T-helper 2 cell (primary cell): ENCODE measurements around the gene GABBR2.
"Not testable (repeated sequence)": the region's sequence is repeated elsewhere in the genome, so short reads cannot be mapped to it uniquely, and the experiment has no call there.

Source experiments
- DNase-seq, 5 experiments: peaks; one replicate each; pipeline versions ENCODE4 v3.0.0 to v3.0.0-alpha.2; 2012 to 2022

The GABBR2 gene

GRCh38 chr9:98465799-98466198 lies 242.9 kb downstream of the GABBR2 start:
- DNase-seq = no peak

GRCh38 chr9:98464156-98464690 lies 244.5 kb downstream of the GABBR2 start:
- DNase-seq = not testable (repeated sequence)

- no peak for DNase-seq
Measured at GRCh38 chr9:98462310-98462709, 246.4 kb downstream of the GABBR2 start.

- DNase-seq = no peak
Measured at GRCh38 chr9:98460704-98461103, 248.0 kb downstream of the GABBR2 start.

- DNase-seq = no peak
Measured at GRCh38 chr9:98457726-98458370, 250.9 kb downstream of the GABBR2 start.

- no peak for DNase-seq
Measured at GRCh38 chr9:98456156-98456613, 252.6 kb downstream of the GABBR2 start.

- DNase-seq = no peak
Measured at GRCh38 chr9:98455256-98456155, 253.2 kb downstream of the GABBR2 start.

GRCh38 chr9:98453589-98454311 lies 255.0 kb downstream of the GABBR2 start:
- no peak for DNase-seq

GRCh38 chr9:98451576-98451975 lies 257.2 kb downstream of the GABBR2 start:
- no peak for DNase-seq

GRCh38 chr9:98450496-98450895 lies 258.2 kb downstream of the GABBR2 start:
- no peak for DNase-seq

- DNase-seq = no peak
Measured at GRCh38 chr9:98449871-98450270, 258.9 kb downstream of the GABBR2 start.

GRCh38 chr9:98445576-98445975 lies 263.2 kb downstream of the GABBR2 start:
- no peak for DNase-seq

- no peak for DNase-seq
Measured at GRCh38 chr9:98444601-98445000, 264.1 kb downstream of the GABBR2 start.

GRCh38 chr9:98442541-98442940 lies 266.2 kb downstream of the GABBR2 start:
- DNase-seq = no peak

GRCh38 chr9:98442114-98442513 lies 266.6 kb downstream of the GABBR2 start:
- no peak for DNase-seq

GRCh38 chr9:98438666-98439065 lies 270.1 kb downstream of the GABBR2 start:
- DNase-seq = no peak

- no peak for DNase-seq
Measured at GRCh38 chr9:98437458-98438034, 271.2 kb downstream of the GABBR2 start.

GRCh38 chr9:98432960-98433359 lies 275.8 kb downstream of the GABBR2 start:
- DNase-seq = no peak

GRCh38 chr9:98432134-98432533 lies 276.6 kb downstream of the GABBR2 start:
- DNase-seq = no peak

- DNase-seq = no peak
Measured at GRCh38 chr9:98430535-98431292, 278.0 kb downstream of the GABBR2 start.

GRCh38 chr9:98429613-98430012 lies 279.1 kb downstream of the GABBR2 start:
- DNase-seq = no peak

GRCh38 chr9:98428454-98428853 lies 280.3 kb downstream of the GABBR2 start:
- no peak for DNase-seq
